ENCODE measurements around the gene IGSF3. TPM values are rescaled to one million over a fixed set of nuclear protein-coding genes. Genes with fewer than 3 reads are reported as not detected.

Gene IGSF3
- total RNA-seq, 1 donor from 2014 or later, result 37.1 TPM

- DNase-seq (ENCODE audit: low read depth) (no peak), FAIRE-seq (no peak)
- H3K27me3 ChIP-seq (ENCODE audit: control insufficient read depth, insufficient read depth, low read length), result no peaks in the 10 kb centered on the region
- no peaks in the 10 kb centered on the region for H3K36me3 ChIP-seq (ENCODE audit: control insufficient read depth, insufficient read depth, low read length)
- no peak overlapping the region for H3K4me3 ChIP-seq (ENCODE audit: low read depth, low read length)
- no peak for TF ChIP-seq CTCF (IDR thresholded peaks at IDR 0.05; ENCODE audit: insufficient read depth, low read length, severe bottlenecking)
Observed at GRCh38 chr1:116679828-116680628, 12.5 kb upstream of the IGSF3 start.

GRCh38 chr1:116679091-116679827, 11.7 kb upstream of the IGSF3 start:
- no peak for FAIRE-seq
- Histone ChIP-seq H3K27me3 (ENCODE audit: control insufficient read depth, insufficient read depth, low read length) (no peaks in the 10 kb centered on the region), H3K36me3 (ENCODE audit: control insufficient read depth, insufficient read depth, low read length) (no peaks in the 10 kb centered on the region), H3K4me3 (ENCODE audit: low read depth, low read length) (no peak overlapping the region)
- no peak for TF ChIP-seq CTCF (IDR thresholded peaks at IDR 0.05; ENCODE audit: insufficient read depth, low read length, severe bottlenecking)
- DNase-seq (ENCODE audit: low read depth), result no peak

GRCh38 chr1:116678732-116679090, 11.2 kb upstream of the IGSF3 start:
- DNase-seq (ENCODE audit: low read depth) (no peak), FAIRE-seq (no peak)
- Histone ChIP-seq H3K36me3 (ENCODE audit: control insufficient read depth, insufficient read depth, low read length) (no peaks in the 10 kb centered on the region), H3K27me3 (ENCODE audit: control insufficient read depth, insufficient read depth, low read length) (no peaks in the 10 kb centered on the region), H3K4me3 (ENCODE audit: low read depth, low read length) (no peak overlapping the region)
- no peak for TF ChIP-seq CTCF (IDR thresholded peaks at IDR 0.05; ENCODE audit: insufficient read depth, low read length, severe bottlenecking)

- FAIRE-seq (no peak), DNase-seq (ENCODE audit: low read depth) (peak; percentile 57)
- TF ChIP-seq CTCF (IDR thresholded peaks at IDR 0.05; ENCODE audit: insufficient read depth, low read length, severe bottlenecking), result no peak
- H3K4me3 ChIP-seq (ENCODE audit: low read depth, low read length), result no peak overlapping the region
- H3K27me3 ChIP-seq (ENCODE audit: control insufficient read depth, insufficient read depth, low read length), result no peaks in the 10 kb centered on the region
- H3K36me3 ChIP-seq (ENCODE audit: control insufficient read depth, insufficient read depth, low read length), result no peaks in the 10 kb centered on the region
Observed at GRCh38 chr1:116677474-116678062, 10.0 kb upstream of the IGSF3 start.

- DNase-seq (ENCODE audit: low read depth), result no peak
- no peak for TF ChIP-seq CTCF (IDR thresholded peaks at IDR 0.05; ENCODE audit: insufficient read depth, low read length, severe bottlenecking)
- Histone ChIP-seq H3K4me3 (ENCODE audit: low read depth, low read length) (no peak overlapping the region), H3K27me3 (ENCODE audit: control insufficient read depth, insufficient read depth, low read length) (no peaks in the 10 kb centered on the region), H3K36me3 (ENCODE audit: control insufficient read depth, insufficient read depth, low read length) (no peaks in the 10 kb centered on the region)
- no peak for FAIRE-seq
Observed at GRCh38 chr1:116676291-116676690, 8.8 kb upstream of the IGSF3 start.

Measured in bronchial epithelial cell (primary cell).